CD1c-positive myeloid dendritic cell (primary cell): Measurements from ENCODE around the gene IL17B.

Source experiments
- DNase-seq: peaks from one replicate; pipeline ENCODE4 v3.0.0-alpha.2; 2016; ENCODE audit errors: extremely low spot score

The IL17B gene

GRCh38 chr5:149415066-149415967 lies 36.2 kb upstream of the IL17B start:
- DNase-seq = no peak

GRCh38 chr5:149414405-149415065 lies 35.4 kb upstream of the IL17B start:
- no peak for DNase-seq

- DNase-seq = no peak
Measured at GRCh38 chr5:149413477-149414210, 34.6 kb upstream of the IL17B start.

GRCh38 chr5:149412783-149413476 lies 33.8 kb upstream of the IL17B start:
- DNase-seq = no peak

GRCh38 chr5:149411738-149412519 lies 32.8 kb upstream of the IL17B start:
- no peak for DNase-seq

- DNase-seq = no peak
Measured at GRCh38 chr5:149410721-149411432, 31.8 kb upstream of the IL17B start.

- no peak for DNase-seq
Measured at GRCh38 chr5:149410071-149410470, 31.0 kb upstream of the IL17B start.

GRCh38 chr5:149409268-149409948 lies 30.3 kb upstream of the IL17B start:
- DNase-seq = no peak

GRCh38 chr5:149408252-149409099 lies 29.4 kb upstream of the IL17B start:
- no peak for DNase-seq

- no peak for DNase-seq
Measured at GRCh38 chr5:149407323-149408251, 28.5 kb upstream of the IL17B start.

GRCh38 chr5:149406979-149407306 lies 27.9 kb upstream of the IL17B start:
- DNase-seq = no peak

- no peak for DNase-seq
Measured at GRCh38 chr5:149406203-149406978, 27.3 kb upstream of the IL17B start.

GRCh38 chr5:149405550-149406202 lies 26.6 kb upstream of the IL17B start:
- DNase-seq = no peak

GRCh38 chr5:149404746-149405549 lies 25.9 kb upstream of the IL17B start:
- DNase-seq = no peak

- DNase-seq = no peak
Measured at GRCh38 chr5:149403923-149404745, 25.0 kb upstream of the IL17B start.
